Measurements from ENCODE around the gene HSP90AB1. TPM values are rescaled to one million over a fixed set of nuclear protein-coding genes. Genes with fewer than 3 reads are reported as not detected.
"Not testable (repeated sequence)": the region's sequence is repeated elsewhere in the genome, so short reads cannot be mapped to it uniquely, and the experiment has no call there.

HSP90AB1 gene
- total RNA-seq, 1 experiment from 2014 or later: 1,155 TPM

GRCh38 chr6:44222486-44223318, 24.2 kb upstream of the HSP90AB1 start:
- no peak for DNase-seq (ENCODE audit: low read depth)

GRCh38 chr6:44223319-44224028, 23.4 kb upstream of the HSP90AB1 start, which contains the start of gene SLC29A1:
SLC29A1 (plus strand) TSS chr6:44223595; CDS start chr6:44227314, 3,719 bp downstream.
- peak; percentile 60 for DNase-seq (ENCODE audit: low read depth)

GRCh38 chr6:44224029-44224964, 22.6 kb upstream of the HSP90AB1 start:
- peak; percentile 22 for DNase-seq (ENCODE audit: low read depth)

GRCh38 chr6:44224965-44225305, 22.0 kb upstream of the HSP90AB1 start:
- DNase-seq (ENCODE audit: low read depth): no peak

GRCh38 chr6:44225579-44226325, 21.1 kb upstream of the HSP90AB1 start:
- DNase-seq (ENCODE audit: low read depth): no peak

- peak; percentile 57 for DNase-seq (ENCODE audit: low read depth)
These were observed 20.3 kb upstream of the HSP90AB1 start for GRCh38 chr6:44226368-44227147.

GRCh38 chr6:44227148-44227793, 19.6 kb upstream of the HSP90AB1 start:
- DNase-seq (ENCODE audit: low read depth): no peak

- no peak for DNase-seq (ENCODE audit: low read depth)
These were observed 18.9 kb upstream of the HSP90AB1 start for GRCh38 chr6:44228031-44228430.

GRCh38 chr6:44228433-44228832, 18.5 kb upstream of the HSP90AB1 start:
- no peak for DNase-seq (ENCODE audit: low read depth)

- DNase-seq (ENCODE audit: low read depth): no peak
These were observed 18.1 kb upstream of the HSP90AB1 start for GRCh38 chr6:44228836-44229235.

- DNase-seq (ENCODE audit: low read depth): no peak
These were observed 17.4 kb upstream of the HSP90AB1 start for GRCh38 chr6:44229376-44230033.

GRCh38 chr6:44230034-44230675, 16.7 kb upstream of the HSP90AB1 start:
- no peak for DNase-seq (ENCODE audit: low read depth)

- DNase-seq (ENCODE audit: low read depth): not testable (repeated sequence)
These were observed 15.5 kb upstream of the HSP90AB1 start for GRCh38 chr6:44231426-44231825.

- no peak for DNase-seq (ENCODE audit: low read depth)
These were observed 14.0 kb upstream of the HSP90AB1 start for GRCh38 chr6:44232676-44233566.

GRCh38 chr6:44233567-44234100, 13.3 kb upstream of the HSP90AB1 start:
- DNase-seq (ENCODE audit: low read depth): no peak

- DNase-seq (ENCODE audit: low read depth): peak; percentile 73
These were observed 12.5 kb upstream of the HSP90AB1 start for GRCh38 chr6:44234101-44235025.

All from LHCN-M2 (cell line).